Measurements from ENCODE around the gene PRXL2C.

GRCh38 chr9:96646081-96646991 lies 8.8 kb downstream of the PRXL2C start:
- TF ChIP-seq CTCF (conservative IDR thresholded peaks at IDR 0.05 in 1 of 2, IDR thresholded peaks at IDR 0.05 in 1 of 2; ENCODE audit: extremely low read depth in 1 of 2, insufficient read depth in 1 of 2, low read depth in 1 of 2, low read length in 2 of 2) = no peak
- TF ChIP-seq EZH2 (IDR thresholded peaks at IDR 0.05; ENCODE audit: borderline replicate concordance, low read length) = no peak
